Caco-2 (cell line): ENCODE results near the gene ENAH. TPM values are rescaled to one million over a fixed set of nuclear protein-coding genes. Genes with fewer than 3 reads are reported as not detected.

Experiments
- BruUV-seq: library from RNA; stranded (reverse); fragments of 400-500 nt; replicated peaks from 2 replicates; lab custom pipeline; 2021; lab: Mats Ljungman, UMichigan
- CTCF ChIA-PET: fragments of 300-600 bp; sonication (Branson Sonifier 250); formaldehyde crosslinking; loops from one replicate; lab custom pipeline; 2022; ENCODE audit warnings: antibody characterized with exemption; lab: Charles Lee
- POLR2A ChIA-PET: fragments of 300-600 bp; sonication (Branson Sonifier 250); formaldehyde crosslinking; loops from one replicate; lab custom pipeline; 2022; ENCODE audit warnings: antibody characterized with exemption; lab: Charles Lee
- DNase-seq, 2 experiments: peaks; one replicate each; pipeline versions ENCODE4 v3.0.0 to v3.0.0-alpha.2; 2020 to 2022
- H3K27me3 ChIP-seq: replicated peaks from 2 replicates; pipeline ENCODE4 v1.6.0; 2011; ENCODE audit warnings: low read length; ENCODE audit not compliant: control insufficient read depth, insufficient read depth
- H3K36me3 ChIP-seq: 2 replicates; pipeline ENCODE4 v1.5.1; 2011; ENCODE audit warnings: low read length; ENCODE audit not compliant: control insufficient read depth, insufficient read depth
- H3K4me1 ChIP-seq: fragments of 250-450 bp; sonication (Bioruptor Pico); 2 replicates; pipeline ENCODE4 v1.5.1; 2020; ENCODE audit warnings: mild to moderate bottlenecking
- H3K4me3 ChIP-seq: 2 replicates; pipeline ENCODE4 v1.5.1; 2011; ENCODE audit warnings: low read depth, mild to moderate bottlenecking, control low read depth, low read length
- H3K9me3 ChIP-seq: fragments of 250-450 bp; sonication (Bioruptor Pico); 2 replicates; pipeline ENCODE4 v1.5.1; 2020; ENCODE audit warnings: mild to moderate bottlenecking, moderate library complexity
- H3K27ac Mint-ChIP-seq: one replicate; pipeline ENCODE4 v1.8.0; 2022; ENCODE audit warnings: mixed read lengths; ENCODE audit not compliant: unreplicated experiment
- H3K27me3 Mint-ChIP-seq: one replicate; pipeline ENCODE4 v1.8.0; 2022; ENCODE audit warnings: mixed read lengths; ENCODE audit not compliant: insufficient read depth, unreplicated experiment
- H3K36me3 Mint-ChIP-seq: one replicate; pipeline ENCODE4 v1.8.0; 2022; ENCODE audit warnings: mild to moderate bottlenecking, mixed read lengths; ENCODE audit not compliant: insufficient read depth, unreplicated experiment
- H3K4me1 Mint-ChIP-seq: one replicate; pipeline ENCODE4 v1.8.0; 2022; ENCODE audit warnings: low read depth, mixed read lengths; ENCODE audit not compliant: unreplicated experiment
- H3K4me3 Mint-ChIP-seq: one replicate; pipeline ENCODE4 v1.8.0; 2022; ENCODE audit warnings: mild to moderate bottlenecking, moderate library complexity, mixed read lengths; ENCODE audit not compliant: unreplicated experiment
- H3K9me3 Mint-ChIP-seq: one replicate; pipeline ENCODE4 v1.8.0; 2022; ENCODE audit warnings: mixed read lengths; ENCODE audit not compliant: unreplicated experiment
- intact Hi-C: fragments of 100-400 bp; cut with micrococcal nuclease; formaldehyde crosslinking; loops from one replicate; pipeline ENCODE4 v1.10.0; 2022; ENCODE audit not compliant: unreplicated experiment
- total RNA-seq: library from RNA; stranded (reverse); gene quantifications from 2 replicates; pipeline ENCODE4 v1.2.3, GENCODE V29; 2022
- TF ChIP-seq, protein P1 (sequence below), 2 experiments: fragments of 200-600 bp in 1 of 2; IDR thresholded peaks; 1 replicate in 1 of 2; 2 replicates in 1 of 2; pipeline versions ENCODE4 v1.5.1 to v1.8.0; 2011 to 2022; ENCODE audit warnings: antibody characterized with exemption in 1 of 2, control low read depth in 1 of 2, inconsistent platforms in 1 of 2, low read depth in 1 of 2, low read length in 1 of 2, mild to moderate bottlenecking in 1 of 2, moderate library complexity in 1 of 2; ENCODE audit not compliant: insufficient read depth in 1 of 2, severe bottlenecking in 1 of 2, unreplicated experiment in 1 of 2

ENAH gene
- total RNA-seq, 1 experiment from 2014 or later = 78.0 TPM

DNA sequence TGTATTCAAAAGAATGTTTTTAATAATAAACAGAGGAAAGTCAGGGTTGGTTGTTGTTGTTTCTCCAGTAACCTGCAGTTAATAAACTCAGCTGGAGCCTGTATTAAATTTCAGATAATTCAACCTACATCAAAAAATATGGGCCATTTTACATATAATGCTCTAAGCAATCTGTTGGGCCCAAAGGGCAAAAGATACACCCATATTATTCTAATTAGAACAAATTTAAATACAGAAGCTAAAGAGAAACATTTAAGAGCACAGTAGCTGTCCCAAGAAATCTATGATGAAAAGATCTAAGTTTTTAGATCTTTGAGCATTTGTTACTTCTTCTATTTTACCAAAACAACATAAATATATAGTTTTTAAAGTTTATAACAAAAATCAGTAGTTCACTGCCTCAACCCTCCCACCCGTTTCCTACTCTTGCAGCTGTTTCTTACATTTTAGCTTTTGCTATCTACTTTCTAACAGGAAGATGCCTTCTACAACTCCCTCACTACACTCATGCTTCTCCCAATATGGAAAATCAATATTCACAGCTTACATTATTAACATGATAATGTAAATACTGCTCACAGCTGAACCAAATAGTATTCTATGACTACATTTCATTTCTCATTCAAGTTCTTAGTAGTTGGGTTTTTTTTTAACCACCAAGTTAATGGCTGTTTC lies 130.2 kb downstream of the ENAH start:
- H3K36me3 ChIP-seq = no peaks in the 10 kb centered on the region
- Mint-ChIP-seq H3K4me1 (peaks cover 11% of the 10 kb centered on the region), H3K27ac (no peak overlapping the region), H3K27me3 (no peaks in the 10 kb centered on the region), H3K9me3 (no peaks in the 10 kb centered on the region), H3K36me3 (peaks cover 19% of the 10 kb centered on the region), H3K4me3 (no peak overlapping the region)
- no TSS peak for BruUV-seq
- intact Hi-C loops = no loop called here
- ChIA-PET POLR2A (interaction anchor here (1.1 kb wide), 1 partner anchor 255 kb away, joined by 4 read pairs; the partner anchor contains the start of gene SRP9), CTCF (interaction anchor here (0.6 to 1.0 kb wide), 2 partner anchors 42 to 87 kb away, joined by 3 to 4 read pairs; no protein-coding TSS in a partner anchor)
- H3K4me3 ChIP-seq = no peak overlapping the region
- no peaks in the 10 kb centered on the region for H3K4me1 ChIP-seq
- no peak for DNase-seq
- no peaks in the 10 kb centered on the region for H3K27me3 ChIP-seq
- H3K9me3 ChIP-seq = no peaks in the 10 kb centered on the region
- TF ChIP-seq, protein P1, sequence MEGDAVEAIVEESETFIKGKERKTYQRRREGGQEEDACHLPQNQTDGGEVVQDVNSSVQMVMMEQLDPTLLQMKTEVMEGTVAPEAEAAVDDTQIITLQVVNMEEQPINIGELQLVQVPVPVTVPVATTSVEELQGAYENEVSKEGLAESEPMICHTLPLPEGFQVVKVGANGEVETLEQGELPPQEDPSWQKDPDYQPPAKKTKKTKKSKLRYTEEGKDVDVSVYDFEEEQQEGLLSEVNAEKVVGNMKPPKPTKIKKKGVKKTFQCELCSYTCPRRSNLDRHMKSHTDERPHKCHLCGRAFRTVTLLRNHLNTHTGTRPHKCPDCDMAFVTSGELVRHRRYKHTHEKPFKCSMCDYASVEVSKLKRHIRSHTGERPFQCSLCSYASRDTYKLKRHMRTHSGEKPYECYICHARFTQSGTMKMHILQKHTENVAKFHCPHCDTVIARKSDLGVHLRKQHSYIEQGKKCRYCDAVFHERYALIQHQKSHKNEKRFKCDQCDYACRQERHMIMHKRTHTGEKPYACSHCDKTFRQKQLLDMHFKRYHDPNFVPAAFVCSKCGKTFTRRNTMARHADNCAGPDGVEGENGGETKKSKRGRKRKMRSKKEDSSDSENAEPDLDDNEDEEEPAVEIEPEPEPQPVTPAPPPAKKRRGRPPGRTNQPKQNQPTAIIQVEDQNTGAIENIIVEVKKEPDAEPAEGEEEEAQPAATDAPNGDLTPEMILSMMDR (IDR thresholded peaks at IDR 0.05; ENCODE audit: insufficient read depth in 1 of 2, low read depth in 1 of 2, low read length in 1 of 2, severe bottlenecking in 1 of 2, unreplicated experiment in 1 of 2) = no peak

- peaks cover 1% of the 10 kb centered on the region; the same call in 1 of the 2 replicates for H3K36me3 ChIP-seq
- H3K9me3 Mint-ChIP-seq = no peaks in the 10 kb centered on the region
These were observed 132.2 kb downstream of the ENAH start for GRCh38 chr1:225520587-225521227.

More at GRCh38 chr1:225520587-225521227, 132.2 kb downstream of the ENAH start:
- intact Hi-C loops = no loop called here
- ChIA-PET CTCF (interaction anchor here (0.8 kb wide), 1 partner anchor 46 kb away, joined by 3 read pairs; no protein-coding TSS in a partner anchor), POLR2A (no interaction called here)
- no peak overlapping the region for H3K4me3 ChIP-seq
- Mint-ChIP-seq H3K4me3 (no peak overlapping the region), H3K4me1 (peaks cover 14% of the 10 kb centered on the region), H3K27me3 (no peaks in the 10 kb centered on the region), H3K36me3 (peaks cover 34% of the 10 kb centered on the region), H3K27ac (no peak overlapping the region)
- TF ChIP-seq, protein P1 (IDR thresholded peaks at IDR 0.05; ENCODE audit: insufficient read depth in 1 of 2, low read depth in 1 of 2, low read length in 1 of 2, severe bottlenecking in 1 of 2, unreplicated experiment in 1 of 2) = no peak
- no peak for DNase-seq
- no TSS peak for BruUV-seq
- no peaks in the 10 kb centered on the region for H3K4me1 ChIP-seq
- no peaks in the 10 kb centered on the region for H3K9me3 ChIP-seq
- no peaks in the 10 kb centered on the region for H3K27me3 ChIP-seq
